Stimulated activated CD4-positive, alpha-beta T cell treated with anti-CD3 and anti-CD28 coated beads, Interleukin-2, amount 100 ng/mL, for 24 hours (primary cell): Measurements from ENCODE around the gene CHCHD3.

Source experiments
- DNase-seq, 2 donors: peaks; one replicate each; pipeline ENCODE4 v3.0.0-alpha.2; 2020

The CHCHD3 gene

DNA sequence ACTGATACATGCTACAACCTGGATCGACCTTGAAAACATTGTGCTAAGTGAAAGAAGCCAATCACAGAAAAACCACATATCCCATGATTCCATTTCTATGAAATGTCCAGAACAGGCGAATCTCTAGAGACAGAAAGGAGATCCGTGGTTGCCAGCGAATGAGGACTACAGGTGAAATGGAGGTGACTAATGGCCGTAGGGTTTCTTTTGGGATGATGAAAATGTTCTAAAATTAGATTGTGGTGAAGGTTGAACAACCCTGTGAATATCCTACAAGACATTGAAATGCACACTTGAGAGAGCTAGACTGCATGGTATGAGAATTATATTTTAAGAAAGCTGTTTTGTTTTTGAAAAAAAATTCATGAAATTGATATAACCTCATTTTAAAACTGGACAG is 317.1 kb downstream of the CHCHD3 start:
- DNase-seq: no peak

DNA sequence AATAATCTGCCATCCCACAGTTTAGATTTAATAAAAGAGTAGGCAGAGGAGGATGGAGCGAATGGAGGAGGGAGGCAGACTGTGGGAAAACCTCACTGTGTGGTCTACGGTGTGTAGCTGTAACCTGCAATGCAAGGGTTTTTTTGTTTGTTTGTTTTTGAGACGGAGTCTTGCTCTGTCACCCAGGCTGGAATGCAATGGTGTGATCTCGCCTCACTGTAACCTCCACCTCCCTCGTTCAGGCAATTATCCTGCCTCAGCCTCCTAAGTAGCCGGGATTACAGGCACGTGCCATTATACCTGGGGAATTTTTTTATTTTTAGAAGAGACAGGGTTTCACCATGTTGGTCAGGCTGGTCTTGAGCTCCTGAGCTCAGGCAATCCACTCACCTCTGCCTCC is 321.0 kb downstream of the CHCHD3 start:
- DNase-seq: no peak

DNA sequence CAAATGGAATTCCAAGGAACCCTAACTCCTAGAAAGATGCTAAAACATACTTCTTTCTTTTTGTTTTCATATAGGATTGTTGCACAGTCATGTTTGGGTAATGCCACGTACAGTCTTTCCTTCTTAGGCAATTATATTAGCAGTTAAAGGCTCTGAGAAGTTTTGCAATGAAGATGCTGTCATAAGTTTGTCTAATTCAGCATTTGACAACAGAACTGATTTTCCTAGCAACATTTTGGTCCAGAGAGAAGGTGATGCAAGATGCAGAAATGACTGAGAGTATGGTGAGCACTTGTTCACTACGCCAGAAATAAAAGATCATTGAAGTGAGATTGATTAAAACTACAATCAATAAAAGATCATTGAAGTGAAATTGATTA is 321.7 kb downstream of the CHCHD3 start:
- no peak for DNase-seq

DNA sequence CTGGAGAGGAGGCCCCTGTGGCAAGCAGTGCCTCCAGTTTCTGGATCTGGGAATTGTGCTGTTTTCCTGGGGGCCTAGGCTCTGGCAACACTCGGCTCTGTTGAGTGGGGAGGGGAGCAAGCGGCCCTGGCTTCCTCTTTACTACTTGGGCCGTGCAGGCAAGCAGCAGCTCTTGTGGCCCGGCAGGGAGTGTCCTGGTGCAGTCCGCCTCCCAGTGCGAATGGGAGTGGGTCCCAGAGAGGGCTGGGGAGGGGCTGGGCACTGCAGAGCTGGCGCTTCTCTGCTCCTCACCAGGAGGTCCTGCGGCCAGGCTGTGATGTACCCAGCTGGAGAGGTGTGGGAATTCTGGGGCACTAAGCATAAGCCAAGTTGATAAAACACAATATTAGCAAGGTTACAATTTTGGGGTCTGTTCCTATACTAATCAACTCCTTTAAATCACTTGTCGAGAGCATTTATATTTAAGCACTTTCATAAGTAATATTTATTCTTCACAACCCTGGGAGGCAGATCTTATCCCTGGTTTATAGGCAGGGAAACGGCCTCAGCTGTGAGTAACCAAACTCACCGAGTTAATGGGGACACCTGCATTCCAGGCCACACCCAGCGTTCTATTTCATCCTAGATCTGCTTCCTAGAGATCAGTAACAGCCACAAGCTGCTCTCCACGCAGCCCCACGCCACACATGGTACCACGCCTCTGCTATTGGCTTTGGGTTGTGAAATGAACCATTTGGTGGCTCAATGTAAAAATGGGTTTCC is 322.2 kb downstream of the CHCHD3 start:
- no peak for DNase-seq

DNA sequence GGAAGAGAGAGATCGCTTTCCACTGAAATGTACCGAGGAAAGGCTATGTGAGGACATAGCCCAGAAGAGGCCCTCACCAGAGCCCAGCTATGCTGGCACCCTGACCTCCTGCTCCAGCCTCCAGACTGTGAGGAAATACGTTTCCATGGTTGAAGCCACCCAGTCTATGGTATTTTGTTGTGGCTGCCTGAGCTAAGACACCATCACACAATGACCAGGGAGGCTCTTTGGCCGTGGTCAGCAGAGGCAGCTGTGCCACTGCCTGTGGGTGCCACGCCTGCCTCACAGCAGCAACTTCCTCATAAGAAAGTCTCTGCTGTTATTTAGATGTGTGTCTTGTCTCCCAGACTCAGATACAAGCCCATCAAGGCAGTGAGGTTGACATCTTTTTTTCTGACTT is 322.9 kb downstream of the CHCHD3 start:
- DNase-seq: no peak

DNA sequence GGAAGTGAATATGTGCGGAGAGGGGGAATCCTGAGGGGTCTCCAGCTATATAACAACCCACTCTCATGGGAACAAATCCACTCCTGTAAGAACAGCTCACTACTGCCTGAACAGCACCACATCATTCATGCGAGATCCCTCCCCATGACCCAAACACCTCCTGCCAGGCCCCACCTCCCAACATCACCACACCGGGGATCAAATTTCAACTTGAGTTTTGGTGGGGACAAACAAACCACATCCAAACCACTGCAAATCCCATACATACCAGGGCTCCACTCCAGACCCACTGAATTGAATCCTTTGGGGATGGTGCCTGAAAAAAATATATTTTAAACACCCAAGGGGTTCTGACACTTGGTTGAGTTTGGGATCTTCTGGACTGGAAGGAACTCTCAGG is 324.1 kb downstream of the CHCHD3 start:
- DNase-seq: no peak

DNA sequence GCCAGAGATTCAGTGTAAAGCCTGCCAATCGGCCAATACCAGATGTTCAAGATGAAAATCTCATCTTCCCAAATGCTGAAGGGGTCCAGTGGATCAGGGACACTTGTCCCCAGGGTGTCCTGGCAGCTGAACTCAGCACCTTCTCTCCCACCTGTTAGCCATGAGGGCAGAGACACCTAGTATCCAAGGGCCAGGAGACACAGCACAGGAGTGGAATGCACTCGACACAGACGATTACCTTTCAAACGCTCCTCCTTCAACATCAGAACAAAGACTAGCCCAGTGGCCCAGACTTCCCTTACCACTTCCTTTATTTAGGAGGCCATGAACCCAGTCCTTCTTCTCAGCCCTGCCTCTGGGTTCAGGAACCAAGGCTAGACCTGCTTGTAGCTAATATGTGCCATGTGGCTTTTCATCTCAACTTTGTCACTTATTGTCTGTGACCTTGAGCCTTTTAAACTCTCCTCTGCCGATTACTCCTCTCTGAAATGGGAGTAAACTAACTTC is 325.4 kb downstream of the CHCHD3 start:
- no peak for DNase-seq

DNA sequence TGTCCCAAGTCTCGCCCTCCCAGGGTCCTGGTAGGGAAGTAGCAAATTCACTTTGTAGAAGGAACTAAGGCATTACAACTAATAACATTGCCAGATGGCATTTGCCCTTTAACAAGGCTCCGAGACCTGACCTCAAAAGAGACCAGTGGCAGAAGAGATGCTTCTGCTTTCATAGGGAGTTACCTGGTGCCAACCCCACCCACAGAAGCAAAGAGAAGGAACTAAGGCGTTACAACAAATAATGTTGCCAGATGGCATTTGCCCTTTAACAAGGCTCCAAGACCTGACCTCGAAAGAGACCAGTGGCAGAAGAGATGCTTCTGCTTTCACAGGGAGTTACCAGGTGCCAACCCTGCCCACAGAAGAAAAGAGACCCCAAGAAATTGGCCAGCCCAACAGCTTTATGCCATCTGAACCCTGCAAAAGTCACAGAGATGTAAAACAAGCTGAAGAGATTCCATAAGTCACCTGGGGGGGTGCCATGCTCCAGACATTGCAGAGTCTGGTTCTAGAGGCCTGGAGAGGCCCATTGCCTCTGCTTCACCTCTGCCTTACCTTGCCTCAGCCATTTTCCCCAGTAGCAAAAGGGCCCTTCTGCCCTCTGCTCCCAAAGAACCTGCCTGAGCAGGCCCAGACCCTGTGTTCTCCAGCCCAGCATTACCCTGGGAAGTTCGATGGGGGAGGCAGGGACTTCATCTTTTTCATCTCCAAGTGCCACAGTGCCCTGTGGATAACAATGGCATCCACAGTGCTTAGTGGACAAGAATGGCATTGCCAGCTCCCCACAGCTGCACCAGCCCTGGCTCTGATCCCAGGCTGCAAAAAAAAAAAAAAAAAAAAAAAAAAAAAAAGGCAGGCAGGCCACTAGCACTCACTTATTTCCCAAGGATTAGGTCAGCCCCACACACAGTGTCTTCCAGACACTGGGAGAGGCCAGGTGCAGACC is 326.1 kb downstream of the CHCHD3 start:
- DNase-seq: no peak

DNA sequence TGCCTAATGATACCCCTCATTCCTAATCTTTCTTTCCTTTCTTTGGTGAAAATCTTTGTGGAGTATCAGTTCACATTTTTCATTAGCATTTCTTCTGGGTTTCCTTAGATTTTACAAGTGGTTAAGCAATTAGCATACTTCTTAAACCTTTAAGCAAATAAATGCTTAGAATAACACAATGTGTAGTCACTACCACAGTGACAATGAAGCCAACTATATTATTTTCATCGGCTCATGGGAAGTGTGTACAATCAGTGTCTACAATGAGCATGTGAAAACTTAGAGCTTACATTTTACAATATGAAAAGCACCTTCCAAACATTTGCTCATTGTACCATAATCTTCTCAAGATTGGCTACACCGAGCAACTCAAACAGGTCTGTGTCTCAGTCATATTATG is 329.5 kb downstream of the CHCHD3 start:
- DNase-seq: no peak

DNA sequence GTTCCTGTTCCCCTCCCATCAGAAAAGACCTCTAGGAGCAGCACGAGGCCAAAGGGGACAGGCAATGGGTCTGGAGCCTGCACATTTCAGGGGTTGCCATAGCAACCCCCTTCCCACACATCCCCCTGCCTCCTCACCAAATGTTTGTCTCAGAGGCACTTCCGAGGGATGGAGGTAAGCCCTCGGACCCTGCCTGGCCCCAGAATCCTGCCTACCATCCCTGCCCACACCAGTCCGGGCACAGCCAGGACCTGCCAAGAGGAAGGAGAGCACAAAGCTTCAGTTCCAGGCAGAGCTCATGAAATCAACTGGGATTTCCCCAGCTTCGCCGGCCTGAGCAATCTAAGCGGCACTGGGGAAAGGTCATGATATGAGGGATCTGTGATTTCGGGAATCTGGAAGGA is 330.6 kb downstream of the CHCHD3 start:
- DNase-seq: no peak

DNA sequence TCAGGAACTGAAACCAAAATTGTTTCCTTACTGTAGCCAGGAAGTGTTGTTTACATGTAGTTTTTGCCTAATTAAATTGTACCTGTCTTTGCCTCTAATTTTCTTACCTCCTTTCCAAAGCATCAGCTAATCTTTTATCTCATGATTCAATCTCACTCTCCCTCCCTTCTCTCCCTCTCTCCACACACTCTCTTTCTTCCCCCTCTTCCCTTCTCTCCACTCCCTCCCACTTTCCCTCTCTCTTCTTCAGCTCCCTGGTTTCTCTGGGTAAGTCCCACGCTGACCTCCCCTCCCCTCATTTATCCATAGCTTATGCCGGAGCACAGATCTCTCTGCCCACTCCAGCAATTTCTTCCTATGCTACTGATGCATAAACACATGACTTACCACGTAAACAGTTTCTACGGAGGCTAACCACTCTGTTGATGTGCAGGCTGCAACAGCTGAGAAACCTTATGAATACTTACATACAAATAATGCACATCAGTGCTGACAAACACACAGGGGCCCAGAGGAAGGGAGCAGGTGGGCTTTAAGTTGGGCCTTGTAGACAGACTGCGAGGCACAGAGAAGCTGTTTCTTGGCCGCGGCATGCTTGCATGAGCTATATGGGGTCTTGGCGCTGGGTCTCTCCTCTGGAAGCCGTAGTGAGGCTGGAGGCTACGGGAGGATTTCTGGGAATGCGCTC is 331.2 kb downstream of the CHCHD3 start:
- no peak for DNase-seq

DNA sequence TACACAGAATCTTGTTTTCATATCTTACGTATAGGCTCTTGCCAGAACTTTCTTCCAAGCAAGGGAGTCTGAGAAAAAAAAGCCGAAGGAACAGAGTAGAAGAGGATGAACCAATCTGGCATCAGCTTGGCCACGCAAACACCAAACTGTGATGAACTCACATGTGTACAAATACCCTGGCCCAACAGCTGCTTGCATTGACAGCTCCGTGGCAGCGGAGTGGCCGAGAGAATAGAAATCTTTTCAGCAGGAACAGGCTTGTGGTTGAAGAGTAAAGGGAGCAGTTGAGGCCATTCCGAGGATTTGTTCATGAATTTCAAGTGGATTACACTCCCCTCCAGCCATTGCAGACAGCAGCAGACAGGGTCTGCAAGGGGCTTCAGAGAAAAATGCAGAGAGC is 331.8 kb downstream of the CHCHD3 start:
- DNase-seq: no peak

DNA sequence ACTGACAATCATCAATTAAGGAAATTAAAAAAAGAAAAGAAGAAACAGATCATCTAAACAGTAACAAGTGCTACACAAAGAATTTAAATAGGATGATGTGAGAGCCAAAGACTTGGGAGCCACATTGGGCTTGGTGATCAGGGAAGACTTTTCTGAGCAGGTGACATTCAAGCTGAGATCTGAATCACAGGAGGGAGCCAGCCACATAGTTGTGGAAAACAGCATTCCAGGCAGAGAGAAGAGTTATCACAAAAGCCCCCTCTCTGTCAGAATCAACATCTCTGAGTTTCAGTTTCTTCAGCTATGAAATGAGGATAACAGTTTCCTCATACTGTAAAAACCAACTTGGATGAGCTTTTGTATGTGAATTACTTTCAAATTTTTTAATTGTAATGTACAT is 336.4 kb downstream of the CHCHD3 start:
- no peak for DNase-seq

DNA sequence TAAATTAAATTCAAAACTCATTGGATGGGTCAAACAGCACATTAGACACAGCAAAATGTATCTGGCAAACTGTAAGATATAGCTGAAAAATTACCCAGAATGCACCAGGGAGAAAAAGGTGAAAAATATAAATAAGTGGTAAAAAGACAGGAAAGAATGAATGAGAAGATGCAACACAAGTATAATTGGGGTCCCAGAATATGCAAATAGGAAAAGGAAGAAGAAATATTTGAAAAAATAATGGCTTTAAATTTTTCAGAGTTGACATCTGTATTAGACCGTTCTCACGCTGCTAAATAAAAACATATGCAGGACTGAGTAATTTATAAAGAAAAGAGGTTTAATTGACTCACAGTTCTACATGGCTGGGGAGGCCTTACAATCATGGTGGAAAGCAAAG is 337.9 kb downstream of the CHCHD3 start:
- no peak for DNase-seq

DNA sequence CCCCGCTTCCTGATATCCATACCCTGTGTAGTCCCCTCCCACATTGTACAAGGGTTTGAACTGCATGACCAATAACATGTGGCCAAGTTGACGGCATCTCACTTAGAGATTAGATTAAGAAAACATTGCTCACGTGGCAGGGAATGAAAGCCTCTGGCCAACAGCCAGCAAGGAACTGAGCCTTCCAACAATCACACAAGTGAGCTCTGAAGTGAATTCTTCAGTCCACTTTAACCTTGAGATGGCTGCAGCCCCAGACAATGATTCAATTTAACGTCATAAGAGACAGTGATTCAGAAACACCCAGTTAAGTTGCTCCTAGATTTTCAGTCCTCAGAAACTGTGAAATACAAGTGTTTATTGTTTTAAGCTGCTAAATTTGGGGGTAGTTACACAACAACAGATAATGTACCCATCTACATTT is 339.7 kb downstream of the CHCHD3 start:
- no peak for DNase-seq

DNA sequence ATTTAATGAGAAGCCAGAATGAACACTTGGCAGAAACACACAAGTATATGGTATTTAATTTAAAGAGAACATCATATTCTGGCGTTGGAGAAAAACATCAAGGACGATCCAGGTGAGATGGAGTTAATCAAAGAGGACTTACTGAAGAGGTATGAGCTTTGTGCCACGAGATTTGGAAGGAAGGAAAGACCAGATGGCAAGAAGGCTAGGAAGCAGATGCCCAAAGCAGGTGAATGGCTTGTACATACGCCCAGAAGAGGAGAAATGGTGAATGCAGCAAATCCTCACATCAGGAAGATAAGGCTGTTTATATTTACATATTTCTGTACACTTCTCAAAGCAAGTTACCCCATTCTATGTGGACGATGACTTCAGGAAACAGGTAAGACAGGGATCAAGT is 341.7 kb downstream of the CHCHD3 start:
- no peak for DNase-seq

DNA sequence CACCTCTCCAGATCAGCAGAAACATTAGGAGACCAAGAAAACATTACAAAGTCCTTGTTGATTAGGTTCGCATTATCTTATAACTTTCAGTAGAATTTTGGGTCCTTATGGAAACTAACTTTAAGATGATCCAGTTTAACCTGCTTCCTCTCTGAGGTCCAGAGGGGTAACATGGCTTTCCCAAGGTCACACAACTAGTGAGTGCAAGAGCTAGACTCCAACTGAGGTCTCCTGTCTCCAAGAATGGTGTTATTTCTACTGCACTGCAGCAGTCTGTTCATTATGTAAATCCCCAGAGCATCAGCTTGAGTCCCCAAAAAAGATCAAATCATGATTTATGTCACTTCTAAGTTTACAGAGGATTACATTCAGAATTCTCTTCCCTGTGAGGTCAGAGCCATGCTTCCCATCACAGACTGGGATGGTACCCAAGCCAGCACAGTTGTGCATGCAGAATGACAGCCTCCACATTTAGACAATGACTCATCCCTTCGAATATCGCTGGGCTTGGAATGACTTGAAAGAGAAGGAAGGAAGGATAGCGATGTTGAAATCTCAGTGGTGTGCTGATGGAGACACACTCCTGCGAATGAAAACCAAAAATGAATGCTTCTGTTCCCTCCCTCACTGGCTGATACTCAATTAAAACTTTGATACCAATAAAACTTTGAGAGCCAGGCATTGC is 342.5 kb downstream of the CHCHD3 start:
- DNase-seq: no peak

DNA sequence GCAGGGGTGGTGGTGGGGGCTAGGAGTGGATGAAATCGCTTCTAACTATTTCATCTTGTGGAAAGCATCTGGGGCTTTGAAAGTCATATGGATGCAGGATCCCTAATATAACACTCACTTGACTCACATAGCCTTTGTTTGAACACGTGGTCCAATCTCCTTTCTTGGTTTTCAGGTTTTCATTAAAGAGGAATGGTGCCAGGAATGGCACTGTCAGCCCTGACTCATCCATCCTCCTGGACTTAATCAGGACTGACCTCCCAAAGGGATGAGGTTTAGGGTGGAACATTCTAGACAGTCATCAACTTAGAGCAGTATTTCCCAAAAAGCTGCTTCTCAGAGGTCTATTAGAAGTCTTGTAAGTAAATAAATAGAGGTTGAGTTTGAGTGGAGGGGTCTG is 343.6 kb downstream of the CHCHD3 start:
- DNase-seq: no peak

DNA sequence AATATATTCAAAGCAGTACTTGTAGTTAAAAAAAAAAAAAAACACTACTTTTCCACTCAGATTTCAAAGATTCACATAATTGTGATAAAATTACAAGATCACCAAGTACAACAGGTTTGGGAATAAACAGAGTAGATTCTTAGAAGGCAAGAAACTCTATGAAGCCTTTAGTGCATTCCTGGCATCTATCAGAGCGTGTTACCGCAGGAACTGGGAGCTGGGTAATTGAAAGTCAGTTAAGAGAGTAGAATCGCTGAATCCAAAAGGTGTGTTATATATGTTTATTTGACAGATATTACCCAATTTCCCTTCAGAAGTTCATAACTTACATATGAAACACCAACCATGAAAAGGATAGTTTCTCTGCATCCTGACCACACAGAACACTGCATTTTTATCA is 346.4 kb downstream of the CHCHD3 start:
- DNase-seq: no peak
